Mammary microvascular endothelial cell (primary cell): ENCODE results near the gene DNAJA3. TPM values are rescaled to one million over a fixed set of nuclear protein-coding genes. Genes with fewer than 3 reads are reported as not detected.

Experiments
- total RNA-seq: library from RNA; depleted of rRNA; stranded (reverse); fragments of >200 nt; gene quantifications from 2 replicates; pipeline ENCODE4 v1.2.3, GENCODE V29; 2015

The DNAJA3 gene
- 49.9 and 54.0 TPM in 2 replicates for total RNA-seq

GRCh38 chr16:4425378-4426020, at the start of gene DNAJA3:
TSS of gene DNAJA3 (plus strand) at chr16:4425868. CDS start at chr16:4425882, 14 bp downstream.

GRCh38 chr16:4416200-4417032, 9.3 kb upstream of the DNAJA3 start, which contains the start of gene CORO7:
TSS of gene CORO7 (minus strand) at chr16:4416596. CDS start at chr16:4416518, 78 bp downstream.

GRCh38 chr16:4474192-4474961, 48.7 kb downstream of the DNAJA3 start, which contains the start of gene NMRAL1:
TSS of gene NMRAL1 (minus strand) at chr16:4474625. CDS start at chr16:4474132, 493 bp downstream.

GRCh38 chr16:4475880-4476788, 50.5 kb downstream of the DNAJA3 start, which contains the start of gene HMOX2:
TSS of gene HMOX2 (plus strand) at chr16:4476398. CDS start at chr16:4505525, 29,127 bp downstream.

Other genes with a start within 250 kb of the DNAJA3 start
- 0.07 and 0.20 TPM in 2 replicates for gene SRL, start 183.8 kb upstream of the DNAJA3 start, total RNA-seq
- gene TFAP4, start 152.8 kb upstream of the DNAJA3 start, total RNA-seq, result 7.1 and 7.5 TPM in 2 replicates
- 4.5 and 5.6 TPM in 2 replicates for gene GLIS2, start 109.8 kb upstream of the DNAJA3 start, total RNA-seq
- 53.3 and 64.3 TPM in 2 replicates for gene PAM16, start 74.5 kb upstream of the DNAJA3 start, total RNA-seq
- gene VASN, start 54.0 kb upstream of the DNAJA3 start, total RNA-seq, result 0.13 and 0.54 TPM in 2 replicates
- gene CORO7, start 9.3 kb upstream of the DNAJA3 start, total RNA-seq, result 36.8 and 39.8 TPM in 2 replicates
- 41.9 and 55.3 TPM in 2 replicates for gene NMRAL1, start 48.8 kb downstream of the DNAJA3 start, total RNA-seq
- gene HMOX2, start 50.5 kb downstream of the DNAJA3 start, total RNA-seq, result 120 and 126 TPM in 2 replicates
- gene CDIP1, start 112.9 kb downstream of the DNAJA3 start, total RNA-seq, result 36.8 and 38.6 TPM in 2 replicates
- gene C16orf96, start 130.5 kb downstream of the DNAJA3 start, total RNA-seq, result 0.05 TPM in 1 of 2 replicates, not detected in the other
- gene UBALD1, start 189.0 kb downstream of the DNAJA3 start, total RNA-seq, result 7.6 and 9.0 TPM in 2 replicates
- 31.0 and 44.5 TPM in 2 replicates for gene MGRN1, start 199.0 kb downstream of the DNAJA3 start, total RNA-seq